Measurements from ENCODE around the gene ARHGEF16.

Gene ARHGEF16

GRCh38 chr1:3431686-3432085 lies 22.8 kb upstream of the ARHGEF16 start (continued):
- no peak for TF ChIP-seq ZNF148 (tag by site-specific recombination; IDR thresholded peaks at IDR 0.05; ENCODE audit: borderline replicate concordance)

- CTCF ChIA-PET = interaction anchor here (0.7 to 1.5 kb wide), 4 partner anchors 9 to 1833 kb away, joined by 3 to 5 read pairs (median 4); no protein-coding TSS in a partner anchor
- Histone ChIP-seq H3K4me1 (ENCODE audit: control insufficient read depth, insufficient read depth, low read length) (no peaks in the 10 kb centered on the region), H3K4me3 (ENCODE audit: low read depth, low read length) (no peak overlapping the region), H3K36me3 (ENCODE audit: control insufficient read depth in 2 of 2, insufficient read depth in 1 of 2, low read length in 2 of 2) (peaks cover 0 to 30% of the 10 kb centered on the region in 2 experiments; a peak in 1 of 3 replicates), H3K27ac (ENCODE audit: extremely low read depth, low read depth, low read length) (no peak overlapping the region), H3K9me3 (ENCODE audit: control insufficient read depth, insufficient read depth, low read depth, low read length) (no peaks in the 10 kb centered on the region)
- POLR2A ChIA-PET = no interaction called here
- TF ChIP-seq ZNF423 (tag by site-specific recombination; IDR thresholded peaks at IDR 0.05) = no peak
These were observed 22.2 kb upstream of the ARHGEF16 start for GRCh38 chr1:3432306-3432705.

GRCh38 chr1:3433076-3433475 lies 21.4 kb upstream of the ARHGEF16 start:
- H3K9me3 ChIP-seq (ENCODE audit: control insufficient read depth, insufficient read depth, low read depth, low read length) = no peaks in the 10 kb centered on the region
- POLR2A ChIA-PET = no interaction called here
- no peak overlapping the region for H3K4me3 ChIP-seq (ENCODE audit: low read depth, low read length)
- no peak overlapping the region for H3K27ac ChIP-seq (ENCODE audit: extremely low read depth, low read depth, low read length)
- H3K36me3 ChIP-seq (ENCODE audit: control insufficient read depth in 2 of 2, insufficient read depth in 1 of 2, low read length in 2 of 2) = peaks cover 0 to 24% of the 10 kb centered on the region in 2 experiments; a peak in 1 of 3 replicates
- no peaks in the 10 kb centered on the region for H3K4me1 ChIP-seq (ENCODE audit: control insufficient read depth, insufficient read depth, low read length)
- TF ChIP-seq ZNF704 (tag by site-specific recombination; IDR thresholded peaks at IDR 0.05) (no peak), ZNF513 (tag by site-specific recombination; IDR thresholded peaks at IDR 0.05) (no peak), PRDM4 (tag by site-specific recombination; IDR thresholded peaks at IDR 0.05) (no peak), ZNF701 (tag by site-specific recombination; IDR thresholded peaks at IDR 0.05) (no peak), ZNF768 (tag by site-specific recombination; IDR thresholded peaks at IDR 0.05) (no peak), RBAK (tag by site-specific recombination; IDR thresholded peaks at IDR 0.05) (no peak), ZNF112 (tag by site-specific recombination; IDR thresholded peaks at IDR 0.05) (no peak), KLF17 (tag by site-specific recombination; IDR thresholded peaks at IDR 0.05) (no peak), ZNF626 (tag by site-specific recombination; IDR thresholded peaks at IDR 0.05) (no peak), ZNF830 (tag by site-specific recombination; IDR thresholded peaks at IDR 0.05; ENCODE audit: low read depth) (no peak), ZNF473 (tag by site-specific recombination; IDR thresholded peaks at IDR 0.05) (no peak)
- CTCF ChIA-PET = no interaction called here
